A673 (cell line): Measurements from ENCODE around the gene HNRNPUL1.

ENCODE experiments used
- EZH2 ChIP-seq: fragments of 200-600 bp; sonication (generic); IDR thresholded peaks from 2 replicates; pipeline ENCODE4 v1.6.1; 2017; ENCODE audit warnings: borderline replicate concordance, low read depth, mild to moderate bottlenecking, mixed read lengths, antibody characterized with exemption, low read length; ENCODE audit not compliant: poor library complexity, severe bottlenecking
- TF ChIP-seq, protein P1 (sequence below): fragments of 300-800, 200-600 bp; sonication (generic); conservative IDR thresholded peaks from 2 replicates; pipeline ENCODE4 v1.5.1; 2017; ENCODE audit warnings: low read depth, mild to moderate bottlenecking, antibody characterized with exemption, low read length, moderate library complexity, mixed read lengths

DNA sequence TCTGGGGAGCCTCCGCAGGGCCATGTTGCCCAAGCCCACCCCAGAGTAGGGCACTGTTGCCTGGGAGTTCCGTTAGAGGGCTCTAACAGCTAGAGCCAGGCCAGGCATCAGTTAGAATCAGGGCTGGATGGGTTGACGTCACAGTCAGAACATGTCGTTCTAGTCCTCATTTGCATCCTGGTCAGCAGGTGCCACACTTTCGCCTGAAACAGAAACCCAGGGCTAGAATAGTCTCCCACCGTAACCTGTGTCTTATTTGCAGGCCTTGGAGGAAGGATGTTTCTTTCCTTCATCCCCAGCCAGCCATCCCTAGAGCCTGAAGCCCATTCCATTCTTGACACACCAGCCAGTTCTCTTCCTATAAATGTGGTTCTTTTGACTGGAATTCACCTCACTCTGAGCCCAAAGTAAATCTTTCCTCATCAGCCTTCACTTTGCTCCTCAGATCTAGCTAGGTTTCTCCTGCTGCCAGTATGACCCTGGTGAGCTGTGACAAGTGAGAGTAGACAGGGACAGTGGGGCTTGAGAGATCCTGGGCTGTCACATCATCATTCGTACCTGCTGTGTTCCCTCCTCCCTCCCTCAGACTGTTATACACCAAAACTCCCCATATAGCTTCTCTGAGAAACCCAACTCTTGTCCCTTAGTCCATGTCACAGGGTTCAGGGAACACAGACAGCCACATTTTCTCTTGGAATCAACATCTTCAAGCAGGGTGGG is 33.6 kb downstream of the HNRNPUL1 start:
- TF ChIP-seq, protein P1, sequence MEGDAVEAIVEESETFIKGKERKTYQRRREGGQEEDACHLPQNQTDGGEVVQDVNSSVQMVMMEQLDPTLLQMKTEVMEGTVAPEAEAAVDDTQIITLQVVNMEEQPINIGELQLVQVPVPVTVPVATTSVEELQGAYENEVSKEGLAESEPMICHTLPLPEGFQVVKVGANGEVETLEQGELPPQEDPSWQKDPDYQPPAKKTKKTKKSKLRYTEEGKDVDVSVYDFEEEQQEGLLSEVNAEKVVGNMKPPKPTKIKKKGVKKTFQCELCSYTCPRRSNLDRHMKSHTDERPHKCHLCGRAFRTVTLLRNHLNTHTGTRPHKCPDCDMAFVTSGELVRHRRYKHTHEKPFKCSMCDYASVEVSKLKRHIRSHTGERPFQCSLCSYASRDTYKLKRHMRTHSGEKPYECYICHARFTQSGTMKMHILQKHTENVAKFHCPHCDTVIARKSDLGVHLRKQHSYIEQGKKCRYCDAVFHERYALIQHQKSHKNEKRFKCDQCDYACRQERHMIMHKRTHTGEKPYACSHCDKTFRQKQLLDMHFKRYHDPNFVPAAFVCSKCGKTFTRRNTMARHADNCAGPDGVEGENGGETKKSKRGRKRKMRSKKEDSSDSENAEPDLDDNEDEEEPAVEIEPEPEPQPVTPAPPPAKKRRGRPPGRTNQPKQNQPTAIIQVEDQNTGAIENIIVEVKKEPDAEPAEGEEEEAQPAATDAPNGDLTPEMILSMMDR, result no peak
- TF ChIP-seq EZH2, result no peak
